ENCODE results near the gene KLHDC7A.

The KLHDC7A gene

GRCh38 chr1:18470671-18471355, 9.9 kb upstream of the KLHDC7A start:
- FAIRE-seq = no peak
- DNase-seq (ENCODE audit: extremely low spot score, insufficient read length, low read depth) = no peak

- FAIRE-seq = no peak
- DNase-seq (ENCODE audit: extremely low spot score, insufficient read length, low read depth) = no peak
These were observed 7.4 kb upstream of the KLHDC7A start for GRCh38 chr1:18473195-18473815.

GRCh38 chr1:18474559-18475175, 6.1 kb upstream of the KLHDC7A start:
- FAIRE-seq (no peak), DNase-seq (ENCODE audit: extremely low spot score, insufficient read length, low read depth) (no peak)

- FAIRE-seq (no peak), DNase-seq (ENCODE audit: extremely low spot score, insufficient read length, low read depth) (no peak)
These were observed 5.4 kb upstream of the KLHDC7A start for GRCh38 chr1:18475234-18475905.

GRCh38 chr1:18479454-18479853, 1.3 kb upstream of the KLHDC7A start:
- DNase-seq (ENCODE audit: extremely low spot score, insufficient read length, low read depth) (no peak), FAIRE-seq (peak; percentile 21)

- no peak for FAIRE-seq
- no peak for DNase-seq (ENCODE audit: extremely low spot score, insufficient read length, low read depth)
These were observed 625 bp downstream of the KLHDC7A start for GRCh38 chr1:18481190-18481920.

- FAIRE-seq (no peak), DNase-seq (ENCODE audit: extremely low spot score, insufficient read length, low read depth) (no peak)
These were observed 1.4 kb downstream of the KLHDC7A start for GRCh38 chr1:18481921-18482701.

GRCh38 chr1:18482721-18483425, 2.1 kb downstream of the KLHDC7A start:
- DNase-seq (ENCODE audit: extremely low spot score, insufficient read length, low read depth) (no peak), FAIRE-seq (no peak)

GRCh38 chr1:18484276-18484675, 3.5 kb downstream of the KLHDC7A start:
- DNase-seq (ENCODE audit: extremely low spot score, insufficient read length, low read depth) (no peak), FAIRE-seq (no peak)

- FAIRE-seq = no peak
- DNase-seq (ENCODE audit: extremely low spot score, insufficient read length, low read depth) = no peak
These were observed 4.0 kb downstream of the KLHDC7A start for GRCh38 chr1:18484721-18485120.

GRCh38 chr1:18485227-18485626, 4.5 kb downstream of the KLHDC7A start:
- FAIRE-seq = no peak
- DNase-seq (ENCODE audit: extremely low spot score, insufficient read length, low read depth) = no peak

- DNase-seq (ENCODE audit: extremely low spot score, insufficient read length, low read depth) (no peak), FAIRE-seq (no peak)
These were observed 5.5 kb downstream of the KLHDC7A start for GRCh38 chr1:18486195-18486594.

GRCh38 chr1:18489417-18490143, 8.8 kb downstream of the KLHDC7A start:
- FAIRE-seq = no peak

GRCh38 chr1:18491168-18491567, 10.4 kb downstream of the KLHDC7A start:
- FAIRE-seq (peak; percentile 42), DNase-seq (ENCODE audit: extremely low spot score, insufficient read length, low read depth) (no peak)

More at GRCh38 chr1:18489417-18490143, 8.8 kb downstream of the KLHDC7A start:
- no peak for DNase-seq (ENCODE audit: extremely low spot score, insufficient read length, low read depth)

GRCh38 chr1:18494304-18494703, 13.6 kb downstream of the KLHDC7A start:
- DNase-seq (ENCODE audit: extremely low spot score, insufficient read length, low read depth) (no peak), FAIRE-seq (no peak)

- DNase-seq (ENCODE audit: extremely low spot score, insufficient read length, low read depth) (no peak), FAIRE-seq (no peak)
These were observed 14.9 kb downstream of the KLHDC7A start for GRCh38 chr1:18495635-18496034.

- FAIRE-seq (no peak), DNase-seq (ENCODE audit: extremely low spot score, insufficient read length, low read depth) (no peak)
These were observed 15.3 kb downstream of the KLHDC7A start for GRCh38 chr1:18496056-18496455.

GRCh38 chr1:18496497-18497235, 15.9 kb downstream of the KLHDC7A start:
- no peak for FAIRE-seq
- no peak for DNase-seq (ENCODE audit: extremely low spot score, insufficient read length, low read depth)
